HEK293 (cell line): ENCODE data around the gene ELN.

Source experiments
- CTCF ChIA-PET: fragments of 350-600 bp; formaldehyde crosslinking; extraction: SDS; loops from one replicate; lab custom pipeline; 2021; ENCODE audit warnings: antibody characterized with exemption; lab: Yijun Ruan, JAX
- POLR2A ChIA-PET: fragments of 300-600 bp; formaldehyde crosslinking; extraction: SDS; loops from one replicate; lab custom pipeline; 2020; ENCODE audit warnings: antibody characterized with exemption, inconsistent platforms; lab: Yijun Ruan, JAX
- H3K27ac ChIP-seq: fragments of 200-500 bp; sonication (Bioruptor generic); 2 replicates; pipeline ENCODE4 v1.5.1; 2014; ENCODE audit warnings: low read depth, low read length, control low read depth, inconsistent platforms; ENCODE audit errors: extremely low read depth
- H3K36me3 ChIP-seq, 2 experiments: fragments of 200-500 bp in 1 of 2; sonication (Bioruptor generic) in 1 of 2; 1 replicate in 1 of 2; 2 replicates in 1 of 2; pipeline ENCODE4 v1.5.1; 2014 to 2017; ENCODE audit warnings: inconsistent platforms in 2 of 2, low read length in 2 of 2; ENCODE audit not compliant: control insufficient read depth in 2 of 2, insufficient read depth in 1 of 2
- H3K4me1 ChIP-seq: fragments of 200-500 bp; sonication (Bioruptor generic); 2 replicates; pipeline ENCODE4 v1.5.1; 2014; ENCODE audit warnings: mild to moderate bottlenecking, low read length, inconsistent platforms; ENCODE audit not compliant: control insufficient read depth, insufficient read depth
- H3K4me3 ChIP-seq: 2 replicates; pipeline ENCODE4 v1.5.1; 2011; ENCODE audit warnings: low read depth, mild to moderate bottlenecking, control low read depth, low read length, moderate library complexity
- H3K9me3 ChIP-seq: fragments of 200-500 bp; sonication (Bioruptor generic); 2 replicates; pipeline ENCODE4 v1.5.1; 2014; ENCODE audit warnings: low read depth, low read length, inconsistent platforms; ENCODE audit not compliant: control insufficient read depth, insufficient read depth
- MYNN ChIP-seq: fragments of 450-650 bp; formaldehyde crosslinking; IDR thresholded peaks from 2 replicates; pipeline ENCODE4 v1.5.1; 2016; ENCODE audit warnings: missing biosample characterization, missing genetic modification characterization, borderline replicate concordance
- ZBTB21 ChIP-seq: fragments of 450-650 bp; formaldehyde crosslinking; IDR thresholded peaks from 2 replicates; pipeline ENCODE4 v1.5.1; 2017; ENCODE audit warnings: missing biosample characterization, missing genetic modification characterization
- ZEB2 ChIP-seq: fragments of 450-650 bp; formaldehyde crosslinking; IDR thresholded peaks from 2 replicates; pipeline ENCODE4 v1.5.1; 2016; ENCODE audit warnings: missing biosample characterization, missing genetic modification characterization
- ZNF146 ChIP-seq: fragments of 450-650 bp; formaldehyde crosslinking; IDR thresholded peaks from 2 replicates; pipeline ENCODE4 v1.5.1; 2016; ENCODE audit warnings: missing biosample characterization, missing genetic modification characterization
- ZNF16 ChIP-seq: fragments of 450-650 bp; formaldehyde crosslinking; IDR thresholded peaks from 2 replicates; pipeline ENCODE4 v1.5.1; 2016; ENCODE audit warnings: low read depth, missing biosample characterization, missing genetic modification characterization
- ZNF184 ChIP-seq: fragments of 450-650 bp; IDR thresholded peaks from 2 replicates; pipeline ENCODE4 v1.5.1; 2018; ENCODE audit warnings: missing biosample characterization, mild to moderate bottlenecking, missing genetic modification characterization
- ZNF311 ChIP-seq: fragments of 450-650 bp; formaldehyde crosslinking; IDR thresholded peaks from 2 replicates; pipeline ENCODE4 v1.5.1; 2017; ENCODE audit warnings: missing biosample characterization, missing genetic modification characterization, borderline replicate concordance
- ZNF404 ChIP-seq: fragments of 450-650 bp; formaldehyde crosslinking; IDR thresholded peaks from 2 replicates; pipeline ENCODE4 v1.5.1; 2017; ENCODE audit warnings: missing biosample characterization, missing genetic modification characterization
- ZNF529 ChIP-seq: fragments of 450-650 bp; formaldehyde crosslinking; IDR thresholded peaks from 2 replicates; pipeline ENCODE4 v1.5.1; 2017; ENCODE audit warnings: missing genetic modification characterization, missing biosample characterization; ENCODE audit not compliant: insufficient replicate concordance
- ZNF555 ChIP-seq: fragments of 450-650 bp; formaldehyde crosslinking; conservative IDR thresholded peaks from 2 replicates; pipeline ENCODE4 v1.5.1; 2017; ENCODE audit warnings: missing biosample characterization, mild to moderate bottlenecking, missing genetic modification characterization, inconsistent platforms
- ZNF596 ChIP-seq: fragments of 450-650 bp; IDR thresholded peaks from 2 replicates; pipeline ENCODE4 v1.5.0; 2018; ENCODE audit warnings: missing biosample characterization, mild to moderate bottlenecking, missing genetic modification characterization, moderate library complexity
- ZNF621 ChIP-seq: fragments of 450-650 bp; formaldehyde crosslinking; IDR thresholded peaks from 2 replicates; pipeline ENCODE4 v1.5.1; 2017; ENCODE audit warnings: missing biosample characterization, missing genetic modification characterization
- ZNF654 ChIP-seq: fragments of 450-650 bp; formaldehyde crosslinking; IDR thresholded peaks from 2 replicates; pipeline ENCODE4 v1.5.1; 2016; ENCODE audit warnings: low read depth, missing biosample characterization, missing genetic modification characterization
- ZNF837 ChIP-seq: fragments of 450-650 bp; formaldehyde crosslinking; IDR thresholded peaks from 2 replicates; pipeline ENCODE4 v1.5.1; 2016; ENCODE audit warnings: missing biosample characterization, missing genetic modification characterization
- ZSCAN23 ChIP-seq: fragments of 450-650 bp; formaldehyde crosslinking; IDR thresholded peaks from 2 replicates; pipeline ENCODE4 v1.5.1; 2016; ENCODE audit warnings: missing biosample characterization, missing genetic modification characterization
- TF ChIP-seq, protein P1 (sequence below): fragments of 450-650 bp; formaldehyde crosslinking; IDR thresholded peaks from 2 replicates; pipeline ENCODE4 v1.5.1; 2016; ENCODE audit warnings: missing biosample characterization, missing genetic modification characterization
- TF ChIP-seq, protein P2 (sequence below): sonication (generic); formaldehyde crosslinking; IDR thresholded peaks from 2 replicates; pipeline ENCODE4 v1.8.1; 2022; ENCODE audit warnings: mild to moderate bottlenecking, moderate library complexity, missing genetic modification reagents
- TF ChIP-seq, protein P3 (sequence below): fragments of 450-650 bp; formaldehyde crosslinking; IDR thresholded peaks from 2 replicates; pipeline ENCODE4 v1.5.1; 2016; ENCODE audit warnings: missing biosample characterization, missing genetic modification characterization
- TF ChIP-seq, protein P4 (sequence below): fragments of 450-650 bp; formaldehyde crosslinking; IDR thresholded peaks from 2 replicates; pipeline ENCODE4 v1.5.0; 2017; ENCODE audit warnings: missing biosample characterization, missing genetic modification characterization, borderline replicate concordance
- TF ChIP-seq, protein P5 (sequence below): fragments of 450-650 bp; formaldehyde crosslinking; IDR thresholded peaks from 2 replicates; pipeline ENCODE4 v1.5.1; 2016; ENCODE audit warnings: missing biosample characterization, missing genetic modification characterization
- TF ChIP-seq, protein P6 (sequence below): fragments of 450-650 bp; formaldehyde crosslinking; IDR thresholded peaks from 2 replicates; pipeline ENCODE4 v1.5.1; 2016; ENCODE audit warnings: missing biosample characterization, missing genetic modification characterization

ELN gene

DNA sequence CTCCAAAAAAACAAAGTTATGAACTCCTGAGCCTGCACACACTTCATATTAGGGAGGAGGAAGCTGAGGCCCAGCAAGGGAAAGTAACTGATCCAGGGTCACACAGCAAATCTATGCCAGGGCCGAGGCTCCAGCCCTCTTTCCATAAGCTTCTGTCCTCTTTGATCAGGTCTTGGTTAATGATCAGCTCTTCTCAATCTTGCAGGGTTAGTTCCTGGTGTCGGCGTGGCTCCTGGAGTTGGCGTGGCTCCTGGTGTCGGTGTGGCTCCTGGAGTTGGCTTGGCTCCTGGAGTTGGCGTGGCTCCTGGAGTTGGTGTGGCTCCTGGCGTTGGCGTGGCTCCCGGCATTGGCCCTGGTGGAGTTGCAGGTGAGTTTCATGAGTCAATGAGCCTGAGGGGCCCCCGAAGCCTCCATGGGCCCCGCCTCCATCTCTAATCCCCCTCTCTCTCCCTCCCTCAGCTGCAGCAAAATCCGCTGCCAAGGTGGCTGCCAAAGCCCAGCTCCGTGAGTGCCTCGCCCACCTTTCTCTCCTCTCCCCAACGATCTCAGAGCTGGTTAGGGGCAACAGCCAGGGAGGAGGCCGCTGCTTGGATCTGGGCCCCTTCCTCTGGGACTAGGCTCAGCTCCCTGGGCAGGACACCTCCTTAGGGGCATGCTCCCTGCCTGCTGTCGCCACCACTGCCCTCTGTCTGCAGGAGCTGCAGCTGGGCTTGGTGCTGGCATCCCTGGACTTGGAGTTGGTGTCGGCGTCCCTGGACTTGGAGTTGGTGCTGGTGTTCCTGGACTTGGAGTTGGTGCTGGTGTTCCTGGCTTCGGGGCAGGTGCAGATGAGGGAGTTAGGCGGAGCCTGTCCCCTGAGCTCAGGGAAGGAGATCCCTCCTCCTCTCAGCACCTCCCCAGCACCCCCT is 32.0 kb downstream of the ELN start:
- ChIA-PET POLR2A (no interaction called here), CTCF (interaction anchor here (0.5 to 1.2 kb wide), 5 partner anchors 9 to 347 kb away, joined by 3 to 5 read pairs (median 3); no protein-coding TSS in a partner anchor)

DNA sequence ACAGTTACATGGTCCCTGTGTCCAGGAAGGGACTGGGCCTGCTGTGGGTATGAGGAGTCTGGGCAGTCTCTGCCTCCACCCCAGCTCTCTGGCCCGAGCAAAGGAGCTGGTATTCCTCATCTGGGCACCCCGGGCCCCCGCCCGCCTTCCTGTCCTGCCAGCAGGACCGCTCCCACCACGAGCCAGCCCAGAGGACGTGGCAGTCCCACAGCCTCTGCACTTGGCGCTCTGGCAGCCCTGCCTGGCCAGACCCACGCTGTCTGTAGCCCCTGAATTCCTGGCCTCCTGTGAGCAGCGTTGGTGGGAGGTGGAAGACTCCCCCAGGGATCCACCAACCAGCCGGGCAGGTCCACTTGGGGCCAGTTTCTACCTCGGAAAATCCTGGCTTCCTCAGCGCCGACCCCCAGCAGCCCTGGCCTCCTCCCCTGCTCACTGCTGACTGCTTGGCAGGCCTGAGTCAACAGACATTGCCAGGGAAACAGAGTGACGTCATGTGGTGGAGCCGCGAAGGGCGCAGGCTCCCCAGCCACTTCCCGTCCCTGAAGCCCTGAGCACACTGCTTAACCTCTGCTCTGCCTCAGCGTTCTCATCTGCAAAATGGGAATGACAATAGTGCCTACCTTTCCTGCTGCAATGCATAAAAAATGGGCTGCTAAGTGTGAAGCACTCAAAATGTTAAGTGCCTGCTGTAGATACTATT is 34.0 kb downstream of the ELN start:
- H3K9me3 ChIP-seq = no peaks in the 10 kb centered on the region
- POLR2A ChIA-PET = no interaction called here
- CTCF ChIA-PET = no interaction called here
- H3K27ac ChIP-seq = no peak overlapping the region
- no peaks in the 10 kb centered on the region for H3K4me1 ChIP-seq
- no peaks in the 10 kb centered on the region for H3K36me3 ChIP-seq
- H3K4me3 ChIP-seq = no peak overlapping the region
- TF ChIP-seq, protein P1, sequence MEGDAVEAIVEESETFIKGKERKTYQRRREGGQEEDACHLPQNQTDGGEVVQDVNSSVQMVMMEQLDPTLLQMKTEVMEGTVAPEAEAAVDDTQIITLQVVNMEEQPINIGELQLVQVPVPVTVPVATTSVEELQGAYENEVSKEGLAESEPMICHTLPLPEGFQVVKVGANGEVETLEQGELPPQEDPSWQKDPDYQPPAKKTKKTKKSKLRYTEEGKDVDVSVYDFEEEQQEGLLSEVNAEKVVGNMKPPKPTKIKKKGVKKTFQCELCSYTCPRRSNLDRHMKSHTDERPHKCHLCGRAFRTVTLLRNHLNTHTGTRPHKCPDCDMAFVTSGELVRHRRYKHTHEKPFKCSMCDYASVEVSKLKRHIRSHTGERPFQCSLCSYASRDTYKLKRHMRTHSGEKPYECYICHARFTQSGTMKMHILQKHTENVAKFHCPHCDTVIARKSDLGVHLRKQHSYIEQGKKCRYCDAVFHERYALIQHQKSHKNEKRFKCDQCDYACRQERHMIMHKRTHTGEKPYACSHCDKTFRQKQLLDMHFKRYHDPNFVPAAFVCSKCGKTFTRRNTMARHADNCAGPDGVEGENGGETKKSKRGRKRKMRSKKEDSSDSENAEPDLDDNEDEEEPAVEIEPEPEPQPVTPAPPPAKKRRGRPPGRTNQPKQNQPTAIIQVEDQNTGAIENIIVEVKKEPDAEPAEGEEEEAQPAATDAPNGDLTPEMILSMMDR = no peak
- TF ChIP-seq, protein P2, sequence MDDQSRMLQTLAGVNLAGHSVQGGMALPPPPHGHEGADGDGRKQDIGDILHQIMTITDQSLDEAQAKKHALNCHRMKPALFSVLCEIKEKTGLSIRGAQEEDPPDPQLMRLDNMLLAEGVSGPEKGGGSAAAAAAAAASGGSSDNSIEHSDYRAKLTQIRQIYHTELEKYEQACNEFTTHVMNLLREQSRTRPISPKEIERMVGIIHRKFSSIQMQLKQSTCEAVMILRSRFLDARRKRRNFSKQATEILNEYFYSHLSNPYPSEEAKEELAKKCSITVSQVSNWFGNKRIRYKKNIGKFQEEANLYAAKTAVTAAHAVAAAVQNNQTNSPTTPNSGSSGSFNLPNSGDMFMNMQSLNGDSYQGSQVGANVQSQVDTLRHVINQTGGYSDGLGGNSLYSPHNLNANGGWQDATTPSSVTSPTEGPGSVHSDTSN (CRISPR knock-in tag) = no peak
- TF ChIP-seq ZNF837 (tag by site-specific recombination) (no peak), ZNF654 (no peak), ZNF404 (tag by site-specific recombination) (no peak), ZNF621 (tag by site-specific recombination) (no peak), ZNF311 (tag by site-specific recombination) (no peak), ZNF16 (tag by site-specific recombination) (no peak), MYNN (tag by site-specific recombination) (no peak), ZNF529 (tag by site-specific recombination) (no peak), ZNF184 (tag by site-specific recombination) (no peak), ZNF555 (tag by site-specific recombination) (no peak), ZEB2 (tag by site-specific recombination) (no peak), ZNF596 (no peak), ZNF146 (tag by site-specific recombination) (no peak), ZBTB21 (tag by site-specific recombination) (peak; percentile 76), ZSCAN23 (tag by site-specific recombination) (no peak)
- TF ChIP-seq, protein P3, sequence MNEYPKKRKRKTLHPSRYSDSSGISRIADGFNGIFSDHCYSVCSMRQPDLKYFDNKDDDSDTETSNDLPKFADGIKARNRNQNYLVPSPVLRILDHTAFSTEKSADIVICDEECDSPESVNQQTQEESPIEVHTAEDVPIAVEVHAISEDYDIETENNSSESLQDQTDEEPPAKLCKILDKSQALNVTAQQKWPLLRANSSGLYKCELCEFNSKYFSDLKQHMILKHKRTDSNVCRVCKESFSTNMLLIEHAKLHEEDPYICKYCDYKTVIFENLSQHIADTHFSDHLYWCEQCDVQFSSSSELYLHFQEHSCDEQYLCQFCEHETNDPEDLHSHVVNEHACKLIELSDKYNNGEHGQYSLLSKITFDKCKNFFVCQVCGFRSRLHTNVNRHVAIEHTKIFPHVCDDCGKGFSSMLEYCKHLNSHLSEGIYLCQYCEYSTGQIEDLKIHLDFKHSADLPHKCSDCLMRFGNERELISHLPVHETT (tag by site-specific recombination) = 0 out of 2 replicates have a peak, but pooled peaks have one; percentile 31
- TF ChIP-seq, protein P4, sequence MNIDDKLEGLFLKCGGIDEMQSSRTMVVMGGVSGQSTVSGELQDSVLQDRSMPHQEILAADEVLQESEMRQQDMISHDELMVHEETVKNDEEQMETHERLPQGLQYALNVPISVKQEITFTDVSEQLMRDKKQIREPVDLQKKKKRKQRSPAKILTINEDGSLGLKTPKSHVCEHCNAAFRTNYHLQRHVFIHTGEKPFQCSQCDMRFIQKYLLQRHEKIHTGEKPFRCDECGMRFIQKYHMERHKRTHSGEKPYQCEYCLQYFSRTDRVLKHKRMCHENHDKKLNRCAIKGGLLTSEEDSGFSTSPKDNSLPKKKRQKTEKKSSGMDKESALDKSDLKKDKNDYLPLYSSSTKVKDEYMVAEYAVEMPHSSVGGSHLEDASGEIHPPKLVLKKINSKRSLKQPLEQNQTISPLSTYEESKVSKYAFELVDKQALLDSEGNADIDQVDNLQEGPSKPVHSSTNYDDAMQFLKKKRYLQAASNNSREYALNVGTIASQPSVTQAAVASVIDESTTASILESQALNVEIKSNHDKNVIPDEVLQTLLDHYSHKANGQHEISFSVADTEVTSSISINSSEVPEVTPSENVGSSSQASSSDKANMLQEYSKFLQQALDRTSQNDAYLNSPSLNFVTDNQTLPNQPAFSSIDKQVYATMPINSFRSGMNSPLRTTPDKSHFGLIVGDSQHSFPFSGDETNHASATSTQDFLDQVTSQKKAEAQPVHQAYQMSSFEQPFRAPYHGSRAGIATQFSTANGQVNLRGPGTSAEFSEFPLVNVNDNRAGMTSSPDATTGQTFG = no peak
- TF ChIP-seq, protein P5, sequence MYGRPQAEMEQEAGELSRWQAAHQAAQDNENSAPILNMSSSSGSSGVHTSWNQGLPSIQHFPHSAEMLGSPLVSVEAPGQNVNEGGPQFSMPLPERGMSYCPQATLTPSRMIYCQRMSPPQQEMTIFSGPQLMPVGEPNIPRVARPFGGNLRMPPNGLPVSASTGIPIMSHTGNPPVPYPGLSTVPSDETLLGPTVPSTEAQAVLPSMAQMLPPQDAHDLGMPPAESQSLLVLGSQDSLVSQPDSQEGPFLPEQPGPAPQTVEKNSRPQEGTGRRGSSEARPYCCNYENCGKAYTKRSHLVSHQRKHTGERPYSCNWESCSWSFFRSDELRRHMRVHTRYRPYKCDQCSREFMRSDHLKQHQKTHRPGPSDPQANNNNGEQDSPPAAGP (tag by site-specific recombination) = peak; percentile 67; the same call in 1 of the 2 replicates

More for the DNA sequence above, 32.0 kb downstream of the ELN start:
- Histone ChIP-seq H3K4me1 (no peaks in the 10 kb centered on the region), H3K27ac (no peak overlapping the region), H3K9me3 (no peaks in the 10 kb centered on the region), H3K4me3 (no peak overlapping the region), H3K36me3 (no peaks in the 10 kb centered on the region)
- TF ChIP-seq, protein P6, sequence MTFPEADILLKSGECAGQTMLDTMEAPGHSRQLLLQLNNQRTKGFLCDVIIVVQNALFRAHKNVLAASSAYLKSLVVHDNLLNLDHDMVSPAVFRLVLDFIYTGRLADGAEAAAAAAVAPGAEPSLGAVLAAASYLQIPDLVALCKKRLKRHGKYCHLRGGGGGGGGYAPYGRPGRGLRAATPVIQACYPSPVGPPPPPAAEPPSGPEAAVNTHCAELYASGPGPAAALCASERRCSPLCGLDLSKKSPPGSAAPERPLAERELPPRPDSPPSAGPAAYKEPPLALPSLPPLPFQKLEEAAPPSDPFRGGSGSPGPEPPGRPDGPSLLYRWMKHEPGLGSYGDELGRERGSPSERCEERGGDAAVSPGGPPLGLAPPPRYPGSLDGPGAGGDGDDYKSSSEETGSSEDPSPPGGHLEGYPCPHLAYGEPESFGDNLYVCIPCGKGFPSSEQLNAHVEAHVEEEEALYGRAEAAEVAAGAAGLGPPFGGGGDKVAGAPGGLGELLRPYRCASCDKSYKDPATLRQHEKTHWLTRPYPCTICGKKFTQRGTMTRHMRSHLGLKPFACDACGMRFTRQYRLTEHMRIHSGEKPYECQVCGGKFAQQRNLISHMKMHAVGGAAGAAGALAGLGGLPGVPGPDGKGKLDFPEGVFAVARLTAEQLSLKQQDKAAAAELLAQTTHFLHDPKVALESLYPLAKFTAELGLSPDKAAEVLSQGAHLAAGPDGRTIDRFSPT = no peak
